ENCODE measurements around the gene FBXL7.

The FBXL7 gene

DNA sequence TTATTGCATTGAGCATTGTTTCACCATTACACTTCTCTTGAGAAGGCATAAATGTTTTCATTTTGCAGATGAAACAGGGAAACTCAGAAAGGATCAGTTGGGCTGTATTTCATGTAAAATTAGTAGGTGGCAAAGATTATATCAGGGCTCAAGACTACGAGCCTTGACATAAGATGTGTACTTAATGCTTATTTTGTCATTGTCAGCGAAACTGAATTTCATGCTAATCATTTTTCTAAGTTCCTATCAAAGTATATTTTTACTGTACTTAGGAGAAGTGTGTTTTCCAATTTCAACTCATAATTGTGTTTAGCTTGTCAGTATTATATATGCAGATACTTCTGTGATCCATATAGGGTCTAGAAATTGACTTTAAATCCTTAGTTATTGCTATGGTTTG, 123.8 kb downstream of the FBXL7 start:
- no peak for DNase-seq

DNA sequence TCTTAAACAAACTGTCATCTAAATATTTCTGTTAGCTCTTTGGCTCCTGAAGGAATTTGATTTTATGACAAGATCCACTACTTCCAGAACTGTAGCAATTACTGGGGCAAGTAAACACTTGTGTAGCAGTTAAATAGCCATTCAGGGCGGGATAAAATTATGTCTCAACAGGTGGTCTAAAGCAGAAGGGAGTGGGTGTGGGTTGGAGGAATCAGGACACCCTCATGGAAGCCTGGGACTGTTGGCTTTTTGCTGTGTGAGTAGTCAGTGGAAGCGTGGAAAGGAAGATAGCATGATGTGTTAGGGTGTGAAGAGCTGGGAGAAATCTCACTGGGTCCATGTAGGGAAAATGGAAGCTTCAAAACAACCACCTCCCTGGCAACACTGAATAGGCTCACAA, 127.1 kb downstream of the FBXL7 start:
- no peak for DNase-seq

DNA sequence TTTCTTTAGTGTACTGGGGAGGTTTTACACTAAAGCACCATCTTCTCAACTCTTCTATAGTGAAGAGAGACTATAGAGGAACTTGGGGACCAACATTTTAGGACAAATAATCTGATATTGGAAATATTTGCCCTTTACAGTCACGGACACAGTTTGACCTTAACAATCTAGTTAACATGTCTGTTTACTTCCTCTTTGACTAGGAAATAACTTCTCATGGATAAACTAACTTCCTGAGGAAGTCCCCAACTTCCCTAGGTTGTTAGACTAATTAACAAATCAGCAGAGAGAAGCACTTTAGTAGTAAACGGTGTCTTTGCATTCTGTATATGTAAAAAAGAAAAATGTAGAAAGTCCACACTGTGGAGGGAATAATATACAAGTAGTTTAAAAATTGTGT, 127.7 kb downstream of the FBXL7 start:
- DNase-seq, result no peak

DNA sequence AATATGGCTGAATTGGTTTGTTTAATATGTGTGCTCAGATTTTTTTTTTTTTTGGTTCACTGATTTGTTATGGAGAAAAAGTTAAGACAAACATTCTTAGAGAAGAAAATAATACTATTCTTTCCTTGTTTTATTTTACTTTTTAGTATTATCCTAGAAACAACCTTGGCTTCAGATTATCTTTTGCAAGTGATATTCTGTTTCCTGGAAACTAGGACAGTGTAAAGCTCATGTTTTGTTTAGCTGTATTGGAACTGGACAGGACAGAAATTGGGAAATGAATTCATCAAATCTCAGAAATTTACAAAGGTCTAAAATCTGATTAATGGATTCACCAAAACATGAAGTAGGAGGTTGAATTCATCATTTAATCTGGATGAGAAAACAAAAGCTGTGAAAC, 130.5 kb downstream of the FBXL7 start:
- DNase-seq, result no peak

DNA sequence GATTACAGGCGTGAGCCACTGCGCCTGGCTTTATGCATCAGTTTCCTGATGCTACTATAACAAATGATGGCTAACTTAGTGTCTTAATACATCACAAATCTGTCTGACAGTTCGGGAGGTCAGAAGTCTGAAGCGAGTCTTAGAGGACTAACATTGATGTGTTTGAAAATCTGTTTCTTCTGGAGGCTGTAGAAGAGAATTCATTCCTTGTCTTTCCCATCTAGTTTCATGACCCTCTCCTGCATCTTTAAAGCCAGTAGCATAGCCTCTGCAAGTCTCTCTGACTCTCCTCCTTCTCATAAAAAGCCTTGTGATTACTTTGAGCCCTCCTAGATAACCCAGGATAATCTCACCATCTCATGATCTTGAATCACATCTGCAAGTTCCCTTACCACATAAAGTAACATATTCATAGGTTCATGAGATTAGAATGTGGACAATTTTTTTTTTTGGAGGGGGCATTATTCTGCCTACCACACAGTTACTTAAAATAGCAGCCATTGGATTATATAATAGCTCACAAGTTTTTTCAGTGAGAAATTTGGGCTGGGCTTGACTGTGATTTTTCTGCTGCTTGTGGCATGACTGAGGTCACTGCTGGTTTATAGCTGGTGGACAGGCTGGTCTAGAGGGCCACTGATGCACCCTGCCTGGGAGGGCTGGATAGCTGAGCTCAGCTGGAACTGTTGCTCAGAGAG, 134.8 kb downstream of the FBXL7 start:
- no peak for DNase-seq

DNA sequence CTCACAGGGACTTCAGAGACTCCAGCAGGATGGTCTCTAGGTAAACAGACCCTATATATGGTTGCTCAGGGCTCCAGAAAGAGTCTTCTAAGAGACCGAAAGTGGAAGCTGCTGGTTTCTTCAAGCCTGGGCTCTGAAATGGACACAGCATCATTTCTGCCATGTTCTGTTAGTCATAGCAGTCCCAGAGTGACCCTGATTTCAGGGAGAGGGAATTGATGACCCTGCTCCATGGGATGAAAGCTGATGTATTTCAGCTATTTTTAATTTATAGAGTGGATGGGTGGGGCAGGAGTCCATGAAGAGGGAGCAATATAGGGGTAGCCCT, 135.3 kb downstream of the FBXL7 start:
- no peak for DNase-seq

DNA sequence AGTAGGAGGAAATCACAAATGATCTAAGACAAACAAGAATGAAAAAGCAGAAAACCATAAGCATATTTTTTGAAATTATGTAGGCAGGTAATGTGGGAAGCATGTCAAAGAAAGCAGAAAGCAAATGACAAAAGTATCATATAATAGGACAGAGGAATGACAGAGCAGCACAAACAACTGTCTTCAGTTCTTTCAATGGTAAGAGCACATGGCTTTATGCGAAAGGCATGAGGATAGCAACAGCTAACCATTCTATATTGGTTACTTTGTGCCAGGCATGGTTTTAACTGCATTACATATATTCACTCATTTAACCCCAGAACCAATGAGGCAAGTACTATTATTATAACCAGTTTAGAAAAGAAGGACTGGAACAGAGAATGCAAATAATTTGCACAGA, 137.4 kb downstream of the FBXL7 start:
- DNase-seq, result no peak

DNA sequence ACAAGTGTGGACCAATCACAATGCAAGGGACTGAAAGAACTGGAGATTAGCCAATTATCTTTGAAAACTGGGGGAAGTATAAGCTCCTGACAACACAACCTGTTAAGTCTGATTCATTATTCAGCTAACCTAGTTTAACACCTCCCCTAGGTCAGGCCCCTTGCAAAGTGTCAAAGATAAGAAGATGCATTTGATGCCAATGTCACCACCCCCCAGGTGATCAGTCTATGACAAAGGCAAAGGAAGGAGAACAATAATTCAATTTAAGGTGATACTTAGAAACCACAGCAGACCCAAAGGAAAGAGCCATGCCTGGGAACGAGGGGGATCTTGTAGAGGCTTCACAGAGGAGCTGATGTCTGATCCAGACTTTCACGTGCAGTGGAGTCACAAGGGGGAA, 137.9 kb downstream of the FBXL7 start:
- DNase-seq, result no peak

DNA sequence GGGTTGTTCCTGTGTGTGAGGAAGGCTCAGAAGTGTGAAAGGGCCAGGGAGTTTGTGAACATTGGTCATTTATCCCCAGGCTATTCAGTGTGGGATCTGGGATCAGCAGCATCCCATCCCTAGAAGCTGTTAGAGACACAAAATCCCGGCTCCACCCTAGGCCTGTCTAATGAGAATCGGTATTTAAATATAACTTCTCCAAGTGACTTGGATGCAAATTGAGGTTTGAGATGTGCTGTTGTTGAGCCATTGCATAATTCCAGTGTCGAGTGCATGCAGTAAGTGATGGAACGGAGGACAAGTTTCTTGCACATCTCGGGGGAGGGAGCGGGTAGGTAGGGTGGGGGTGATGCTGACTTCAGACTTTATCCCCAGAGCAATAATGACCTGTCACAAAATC, 138.3 kb downstream of the FBXL7 start:
- no peak for DNase-seq

DNA sequence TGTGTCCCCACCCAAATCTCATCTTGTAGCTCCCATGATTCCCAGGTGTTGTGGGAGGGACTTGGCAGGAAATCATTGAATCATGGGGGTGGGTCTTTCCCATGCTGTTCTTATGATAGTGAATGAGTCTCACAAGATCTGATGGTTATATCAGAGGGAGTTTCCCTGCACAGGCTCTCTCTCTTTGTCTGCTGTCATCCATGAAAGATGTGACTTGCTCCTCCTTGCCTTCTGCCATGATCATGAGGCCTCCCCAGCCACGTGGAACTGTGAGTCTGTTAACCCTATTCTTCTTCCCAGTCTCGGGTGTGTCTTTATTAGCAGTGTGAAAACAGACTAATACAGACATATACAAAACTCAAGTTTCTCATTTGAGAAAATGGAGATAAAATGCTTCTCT, 139.3 kb downstream of the FBXL7 start:
- no peak for DNase-seq

DNA sequence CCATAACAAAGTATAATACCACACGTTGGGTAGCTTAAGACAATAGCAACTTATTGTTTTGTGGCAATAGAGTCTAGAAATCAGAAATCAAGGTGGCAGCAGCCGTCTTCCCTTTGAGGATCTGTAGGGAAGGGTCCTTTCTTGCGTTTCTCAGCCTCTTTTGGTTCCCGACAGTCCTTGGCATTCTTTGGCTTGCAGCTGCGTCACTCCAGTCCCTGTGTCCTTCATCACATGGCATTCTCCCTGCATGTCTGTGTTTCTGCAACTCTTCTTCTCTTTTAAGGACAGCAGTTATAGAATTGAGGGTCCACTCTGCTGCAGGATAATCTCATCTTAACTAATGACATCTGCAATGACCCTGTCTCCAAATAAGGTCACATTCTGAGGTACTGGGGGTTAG, 140.1 kb downstream of the FBXL7 start:
- no peak for DNase-seq

DNA sequence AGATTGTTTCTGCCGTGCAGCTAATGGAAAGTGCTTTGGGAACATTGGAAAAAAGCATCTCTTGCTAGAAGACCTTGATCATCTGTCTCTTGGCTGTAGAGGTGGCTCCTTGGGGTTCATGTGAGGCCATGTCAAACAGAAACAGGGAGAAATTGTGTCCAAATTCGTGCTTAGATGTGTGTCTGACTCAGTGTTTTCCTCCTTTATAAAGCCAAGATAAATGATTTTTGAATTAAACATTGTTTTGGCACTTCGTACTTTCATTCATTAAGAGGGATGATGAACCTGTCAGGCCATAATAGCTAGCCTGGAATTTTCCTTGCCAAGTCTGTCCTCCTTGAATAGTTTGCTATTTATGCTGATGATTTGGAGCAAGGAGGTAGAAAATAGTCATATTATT, 143.8 kb downstream of the FBXL7 start:
- DNase-seq, result no peak

DNA sequence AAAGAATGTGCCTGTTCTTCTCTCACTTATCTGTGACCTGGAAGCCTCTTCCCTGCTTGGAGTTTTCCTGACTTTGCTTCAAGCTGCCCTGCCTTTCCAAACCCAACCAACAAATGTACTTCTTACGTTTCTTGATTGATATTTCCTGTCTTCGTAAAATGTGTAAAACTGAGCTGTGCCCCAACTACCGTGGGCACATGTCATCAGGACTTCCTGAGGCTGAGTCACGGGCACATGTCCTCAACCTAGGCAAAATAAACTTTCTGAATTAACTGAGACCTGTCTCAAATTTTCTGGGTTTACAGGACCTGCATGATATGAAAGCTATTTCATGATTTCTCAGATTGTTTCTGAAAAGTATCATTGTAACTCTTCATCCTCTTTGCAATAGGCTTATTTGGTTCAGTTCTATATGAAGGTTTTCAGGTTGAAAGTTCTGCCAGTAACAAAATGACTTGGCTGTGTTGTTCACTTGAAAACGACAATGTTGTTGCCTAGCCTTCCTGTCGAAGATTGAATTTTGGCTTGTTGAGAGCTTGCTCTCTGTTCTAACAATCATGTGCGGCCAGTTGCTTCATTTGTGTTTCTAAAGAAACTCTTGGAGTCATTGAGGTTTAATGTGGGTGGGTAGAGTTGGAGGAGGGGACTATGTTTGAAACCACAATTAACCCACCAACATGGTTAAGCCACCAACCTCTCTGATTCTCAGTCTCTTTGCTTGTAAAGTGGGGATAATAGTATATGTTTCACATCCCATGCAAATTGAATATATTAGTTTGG, 145.6 kb downstream of the FBXL7 start:
- DNase-seq, result no peak

DNA sequence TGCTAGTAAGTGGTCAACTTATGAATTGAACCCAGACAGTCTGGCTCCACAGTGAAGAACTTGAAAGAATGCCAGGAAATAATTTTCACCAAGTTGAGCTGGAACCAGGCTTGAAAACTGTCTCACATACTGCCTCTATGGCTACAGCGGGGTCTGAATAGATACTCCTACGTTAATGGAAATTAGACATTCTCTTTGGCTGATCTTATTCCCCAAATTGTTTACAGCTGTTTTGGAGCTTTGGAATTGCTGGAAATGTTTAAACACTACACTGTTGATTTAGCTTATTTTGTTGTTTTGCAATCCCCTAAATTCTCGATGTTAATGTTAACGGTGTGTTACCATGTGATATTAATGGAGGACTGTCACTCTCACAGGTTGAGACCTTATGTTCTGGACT, 146.4 kb downstream of the FBXL7 start:
- no peak for DNase-seq

DNA sequence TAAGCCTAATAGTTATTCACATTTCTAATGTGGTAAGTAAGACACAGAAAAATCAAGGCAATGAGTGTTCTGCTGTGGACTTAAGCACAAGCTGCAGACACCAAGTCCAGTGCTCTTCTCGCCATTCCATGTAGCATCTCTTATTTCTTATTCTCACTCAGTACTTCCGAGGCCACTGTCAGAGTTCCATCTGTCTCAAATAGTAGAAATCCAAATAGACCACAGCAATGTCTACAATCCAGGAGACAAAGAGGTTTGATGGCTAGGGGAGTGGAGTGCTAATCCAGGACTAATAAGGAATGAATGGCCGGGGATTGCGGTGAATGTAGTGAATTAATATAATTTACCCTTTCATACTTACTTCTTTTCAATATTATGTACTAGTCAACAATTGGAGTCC, 147.3 kb downstream of the FBXL7 start:
- no peak for DNase-seq

DNA sequence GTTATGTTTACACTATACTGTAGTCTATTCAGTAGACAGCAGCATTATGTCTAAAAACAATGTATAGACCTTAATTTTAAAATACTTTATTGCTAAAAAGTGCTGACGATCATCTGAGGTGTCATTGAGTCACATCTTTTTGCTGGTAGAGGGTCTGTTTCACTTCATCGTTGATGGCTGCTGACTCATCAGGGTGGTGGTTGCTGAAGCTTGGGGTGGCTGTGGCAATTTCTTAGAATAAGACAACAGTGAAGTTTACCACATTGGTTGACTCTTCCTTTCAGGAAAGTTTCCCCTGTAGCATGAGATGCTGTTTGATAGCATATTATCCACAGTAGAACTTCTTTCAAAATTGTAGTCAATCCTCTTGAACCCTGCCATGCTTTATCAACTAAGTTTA, 150.3 kb downstream of the FBXL7 start:
- DNase-seq, result no peak

DNA sequence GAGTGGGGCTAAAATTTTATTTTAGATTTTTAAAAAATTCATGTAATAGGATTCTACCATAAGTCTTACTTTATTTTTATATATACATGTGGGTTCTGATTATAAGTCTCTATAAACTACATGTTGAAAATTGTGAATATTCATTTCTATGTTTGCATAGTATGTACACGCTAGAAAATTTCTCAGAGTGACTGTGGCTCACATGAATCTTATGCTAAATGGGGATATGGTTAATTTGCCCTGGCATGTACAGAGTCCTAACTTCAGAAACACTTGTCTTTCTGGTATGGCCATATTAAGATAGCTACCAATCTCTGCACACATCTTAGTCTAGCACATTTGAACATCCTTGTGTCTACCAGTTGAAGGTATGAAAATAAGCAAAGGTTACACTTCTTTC, 154.8 kb downstream of the FBXL7 start:
- DNase-seq, result no peak

DNA sequence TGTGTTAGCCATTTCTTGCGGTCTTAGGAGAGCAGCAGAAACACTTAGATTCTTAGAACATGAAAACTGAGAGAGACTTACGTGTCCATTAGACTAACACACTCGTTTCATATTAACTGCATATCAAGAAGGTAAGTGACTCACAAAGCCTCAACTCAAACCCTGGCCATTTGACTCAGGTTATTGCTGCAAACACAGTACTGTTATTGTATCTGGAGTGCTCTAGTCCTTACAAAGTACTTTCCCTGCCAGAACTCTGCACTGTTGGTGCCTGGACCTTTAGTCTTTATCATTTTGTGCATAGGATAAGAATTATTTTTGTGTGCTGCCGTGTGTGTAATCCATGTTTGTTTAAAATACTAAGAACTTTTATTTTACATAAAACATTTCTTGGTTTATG, 155.7 kb downstream of the FBXL7 start:
- no peak for DNase-seq

DNA sequence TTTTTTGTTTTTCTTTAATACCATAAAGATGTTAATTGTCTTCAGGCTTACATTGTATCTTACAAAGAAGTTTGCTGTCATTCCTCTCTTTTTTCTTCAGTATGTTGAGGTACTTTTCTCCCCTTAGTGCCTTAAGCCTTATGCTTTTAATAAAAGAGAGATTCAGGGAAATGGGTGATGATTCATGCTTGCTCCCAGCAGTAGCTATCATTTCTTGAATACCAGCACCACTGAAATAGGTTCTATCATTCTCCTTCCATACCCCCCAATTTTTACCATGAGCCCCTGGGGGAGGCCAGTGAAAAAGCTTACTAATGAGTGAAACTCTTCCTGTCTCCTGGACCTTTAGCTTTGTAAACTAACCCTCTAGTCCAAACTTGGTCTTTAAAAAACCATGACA, 165.0 kb downstream of the FBXL7 start:
- DNase-seq, result no peak

DNA sequence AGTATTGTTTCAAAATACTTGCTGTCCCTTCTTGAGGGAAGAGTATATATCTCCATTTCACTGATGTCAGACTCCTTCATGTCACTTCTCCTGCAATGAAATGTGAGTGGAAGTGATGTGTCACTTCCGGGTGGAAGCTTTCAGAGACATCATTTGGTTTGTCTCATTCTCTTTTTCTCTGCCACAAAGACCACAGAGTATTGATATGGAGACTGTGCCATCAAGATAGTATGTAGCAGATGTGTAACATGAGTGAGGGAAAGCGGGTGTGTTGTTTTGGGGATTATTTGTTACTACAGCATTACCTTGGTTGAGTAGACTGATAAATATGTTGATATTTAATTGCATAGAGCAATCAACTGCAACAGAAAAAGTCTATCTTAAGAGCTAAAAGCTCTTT, 169.8 kb downstream of the FBXL7 start:
- DNase-seq, result no peak

DNA sequence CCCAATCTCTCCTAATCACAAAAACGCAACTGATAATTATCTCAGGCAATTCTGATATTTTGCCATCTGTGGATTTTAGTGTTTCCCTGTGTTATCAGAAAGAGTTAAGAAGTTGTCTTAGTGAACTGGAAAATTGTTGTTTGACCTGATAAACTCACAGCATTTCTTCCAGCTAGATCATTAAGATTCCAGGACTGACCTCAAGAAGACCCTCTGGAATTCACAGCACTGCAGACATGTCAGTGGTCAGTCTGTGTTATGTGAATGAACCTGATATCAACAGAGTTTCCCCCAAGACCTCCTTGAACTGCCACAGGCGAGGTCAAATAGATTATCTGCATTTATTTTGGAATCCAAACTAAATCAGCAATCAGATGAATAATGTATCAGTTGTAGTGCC, 174.7 kb downstream of the FBXL7 start:
- no peak for DNase-seq

DNA sequence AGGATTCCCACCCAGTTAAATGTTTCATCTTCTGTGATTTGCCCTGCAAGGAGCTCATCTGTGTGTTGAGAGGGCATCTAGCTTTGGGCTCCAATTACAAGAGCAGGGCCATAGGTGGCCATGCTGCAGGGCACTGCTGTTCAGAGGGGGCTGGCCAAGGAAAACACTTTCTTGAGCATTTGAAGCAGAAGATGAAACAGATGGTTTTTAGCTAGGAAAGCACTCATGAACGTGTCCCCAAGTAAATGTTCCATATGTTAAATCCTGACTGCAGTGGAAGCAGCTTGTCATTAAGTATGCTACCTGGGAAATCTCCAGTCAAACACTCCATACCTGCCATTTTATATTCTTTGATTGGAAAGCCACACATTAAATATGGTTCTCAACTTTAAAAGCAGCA, 176.6 kb downstream of the FBXL7 start:
- no peak for DNase-seq

DNA sequence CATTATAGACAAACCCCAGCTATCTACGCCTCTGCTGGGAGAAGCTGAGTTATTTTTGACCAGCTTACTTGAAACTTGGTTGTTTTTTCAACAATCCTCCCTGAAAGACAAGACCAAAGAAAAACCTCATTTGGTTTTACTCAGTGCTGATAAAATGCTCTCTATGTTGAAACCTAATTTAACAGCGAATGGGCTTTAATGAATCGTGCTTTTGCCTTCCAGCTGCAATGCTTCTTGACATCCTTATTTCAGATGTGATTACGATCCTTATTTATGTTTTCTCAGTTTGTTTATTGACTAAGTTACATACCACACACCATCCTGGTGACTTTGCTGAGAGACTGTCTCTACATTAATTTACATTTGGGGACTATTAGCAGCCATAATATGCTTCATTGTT, 179.2 kb downstream of the FBXL7 start:
- no peak for DNase-seq

DNA sequence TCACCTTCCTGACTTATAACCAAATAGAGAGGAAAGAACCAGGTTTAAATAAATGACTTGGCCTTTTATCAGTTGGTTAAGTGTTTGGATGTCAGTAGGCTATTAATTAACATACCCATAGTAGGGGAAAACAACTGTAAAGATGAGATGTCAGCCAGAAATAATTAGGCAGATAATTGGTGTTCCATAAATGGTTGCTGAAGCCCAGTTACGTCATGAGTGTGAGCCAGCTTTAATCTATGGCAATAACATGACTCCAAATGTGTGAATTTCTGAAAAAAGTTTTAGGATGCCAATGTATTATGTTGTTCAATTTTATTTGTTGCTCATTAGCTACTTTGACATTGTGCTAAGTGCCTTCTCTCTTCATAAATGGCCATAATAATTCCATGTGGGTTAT, 180.5 kb downstream of the FBXL7 start:
- DNase-seq, result no peak

DNA sequence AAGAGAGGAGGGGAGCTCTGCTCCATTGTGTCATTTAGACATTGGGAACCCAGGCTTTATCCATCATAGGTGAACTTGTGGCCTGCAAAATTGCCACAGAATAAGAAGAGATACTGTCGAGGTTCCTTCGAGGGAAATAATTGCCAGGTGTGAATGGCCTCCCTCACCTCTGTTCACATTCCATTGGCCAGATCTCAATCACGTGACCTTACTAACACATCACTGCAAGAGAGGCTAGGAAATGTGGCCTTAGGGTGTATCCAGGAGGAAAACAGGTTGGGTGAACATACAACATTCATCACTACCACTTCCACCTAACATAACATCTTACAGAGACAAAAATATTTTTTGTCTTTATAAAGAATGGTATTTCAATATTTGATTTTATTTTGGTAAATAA, 182.1 kb downstream of the FBXL7 start:
- DNase-seq, result no peak
